Measurements from ENCODE around the gene DEFB129.

DNA sequence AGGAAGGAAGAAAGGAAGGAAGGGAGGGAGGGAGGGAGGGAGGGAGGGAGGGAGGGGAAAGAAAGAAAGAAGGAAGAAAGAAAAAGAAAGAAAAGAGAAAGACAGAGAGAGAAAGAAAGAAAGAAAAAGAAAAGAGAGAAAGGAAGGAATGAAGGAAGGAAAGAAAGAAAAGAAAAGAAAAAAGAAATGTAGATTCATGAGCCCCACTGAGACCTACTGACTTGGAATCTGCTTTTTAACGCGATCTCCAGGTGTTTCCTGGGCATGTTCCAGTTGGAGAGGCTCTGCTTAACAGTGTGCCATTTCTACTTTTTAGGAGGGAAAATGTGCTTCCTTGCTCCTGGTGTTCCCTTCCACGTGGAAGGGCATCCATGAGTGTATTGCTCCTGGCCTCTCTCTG lies 46.8 kb downstream of the DEFB129 start:
- TF ChIP-seq ZNF274 (IDR thresholded peaks at IDR 0.05; ENCODE audit: low read depth, low read length) (no peak), YY1 (IDR thresholded peaks at IDR 0.05; ENCODE audit: insufficient read depth, insufficient read length) (no peak)
